Astrocyte (in vitro differentiated cells and primary cell): ENCODE results near the gene RPS4Y1. TPM values are rescaled to one million over a fixed set of nuclear protein-coding genes. Genes with fewer than 3 reads are reported as not detected.

ENCODE experiments used
- DNase-seq: peaks from one replicate; pipeline ENCODE4 v3.0.0-alpha.2; 2010; ENCODE audit warnings: low read depth
- FAIRE-seq: peaks from 2 replicates; lab custom pipeline; 2011; peaks lifted over from hg19 to GRCh38; lab: Jason Lieb, UNC
- H2AFZ ChIP-seq: 2 replicates; pipeline ENCODE4 v1.6.0; 2012; ENCODE audit warnings: low read depth, low read length, inconsistent platforms
- H3K27ac ChIP-seq: 2 replicates; pipeline ENCODE4 v1.5.1; 2011; ENCODE audit warnings: low read depth, low read length, inconsistent platforms
- H3K27me3 ChIP-seq: 2 replicates; pipeline ENCODE4 v1.6.0; 2011; ENCODE audit warnings: low read length, inconsistent platforms; ENCODE audit not compliant: insufficient read depth
- H3K36me3 ChIP-seq: 2 replicates; pipeline ENCODE4 v1.5.1; 2011; ENCODE audit warnings: low read length, inconsistent platforms; ENCODE audit not compliant: insufficient read depth
- H3K4me1 ChIP-seq: 2 replicates; pipeline ENCODE4 v1.5.1; 2011; ENCODE audit warnings: low read length, inconsistent platforms; ENCODE audit not compliant: insufficient read depth
- H3K4me2 ChIP-seq: 2 replicates; pipeline ENCODE4 v1.6.0; 2012; ENCODE audit warnings: low read length, inconsistent platforms
- H3K4me3 ChIP-seq: 2 replicates; pipeline ENCODE4 v1.5.1; 2011; ENCODE audit warnings: low read depth, mild to moderate bottlenecking, low read length, inconsistent platforms; ENCODE audit not compliant: insufficient read depth
- H3K79me2 ChIP-seq: 2 replicates; pipeline ENCODE4 v1.6.0; 2012; ENCODE audit warnings: mild to moderate bottlenecking, low read length, inconsistent platforms; ENCODE audit not compliant: insufficient read depth
- H3K9ac ChIP-seq: 2 replicates; pipeline ENCODE4 v1.6.0; 2012; ENCODE audit warnings: mild to moderate bottlenecking, low read length, inconsistent platforms
- H3K9me3 ChIP-seq: 2 replicates; pipeline ENCODE4 v1.5.1; 2012; ENCODE audit warnings: low read depth, mild to moderate bottlenecking, low read length, inconsistent platforms; ENCODE audit not compliant: insufficient read depth
- H4K20me1 ChIP-seq: 2 replicates; pipeline ENCODE4 v1.6.0; 2012; ENCODE audit warnings: low read length, inconsistent platforms; ENCODE audit not compliant: insufficient read depth
- H3K27ac Mint-ChIP-seq: one replicate; pipeline ENCODE4 v1.8.0; 2021; ENCODE audit warnings: mild to moderate bottlenecking, mixed read lengths; ENCODE audit not compliant: unreplicated experiment
- H3K27me3 Mint-ChIP-seq: one replicate; pipeline ENCODE4 v1.8.0; 2021; ENCODE audit warnings: low read depth, mixed read lengths; ENCODE audit not compliant: unreplicated experiment
- H3K36me3 Mint-ChIP-seq: one replicate; pipeline ENCODE4 v1.8.0; 2021; ENCODE audit warnings: low read depth, mixed read lengths; ENCODE audit not compliant: unreplicated experiment
- H3K4me1 Mint-ChIP-seq: one replicate; pipeline ENCODE4 v1.8.0; 2021; ENCODE audit warnings: low read depth, mixed read lengths; ENCODE audit not compliant: unreplicated experiment
- H3K4me3 Mint-ChIP-seq: one replicate; pipeline ENCODE4 v1.8.0; 2021; ENCODE audit warnings: mild to moderate bottlenecking, moderate library complexity, mixed read lengths; ENCODE audit not compliant: unreplicated experiment
- H3K9me3 Mint-ChIP-seq: one replicate; pipeline ENCODE4 v1.8.0; 2021; ENCODE audit warnings: mild to moderate bottlenecking, mixed read lengths; ENCODE audit not compliant: unreplicated experiment
- CTCF ChIP-seq: IDR thresholded peaks from 2 replicates; pipeline ENCODE4 v1.5.1; 2011; ENCODE audit warnings: low read depth, mild to moderate bottlenecking, inconsistent platforms, low read length, moderate library complexity; ENCODE audit not compliant: insufficient read depth
- EZH2 ChIP-seq: IDR thresholded peaks from 2 replicates; pipeline ENCODE4 v1.6.1; 2012; ENCODE audit warnings: mild to moderate bottlenecking, low read length, inconsistent platforms; ENCODE audit not compliant: insufficient read depth
- total RNA-seq: library from RNA; stranded (reverse); gene quantifications from 2 replicates; pipeline ENCODE4 v1.2.1, GENCODE V29; 2021

The RPS4Y1 gene
- total RNA-seq, 1 donor from 2014 or later, result 255 TPM

- H3K4me3 Mint-ChIP-seq, result no peak overlapping the region
- Histone ChIP-seq H3K27ac (no peak overlapping the region), H3K4me2 (no peak overlapping the region), H3K9ac (no peak overlapping the region), H3K79me2 (no peaks in the 10 kb centered on the region), H3K9me3 (no peaks in the 10 kb centered on the region), H4K20me1 (no peaks in the 10 kb centered on the region), H2AFZ (no peak overlapping the region), H3K4me1 (peaks cover 26% of the 10 kb centered on the region), H3K36me3 (no peaks in the 10 kb centered on the region), H3K27me3 (no peaks in the 10 kb centered on the region), H3K4me3 (no peak overlapping the region)
- no peaks in the 10 kb centered on the region for H3K36me3 Mint-ChIP-seq
- DNase-seq (no peak), FAIRE-seq (no peak)
- TF ChIP-seq EZH2 (no peak), CTCF (no peak)
- no peaks in the 10 kb centered on the region for H3K27me3 Mint-ChIP-seq
- peaks cover 16% of the 10 kb centered on the region for H3K4me1 Mint-ChIP-seq
- H3K9me3 Mint-ChIP-seq, result peaks cover 1% of the 10 kb centered on the region
- no peak overlapping the region for H3K27ac Mint-ChIP-seq
These were observed 42.2 kb downstream of the RPS4Y1 start for GRCh38 chrY:2883561-2883960.

- H3K27ac Mint-ChIP-seq, result no peak overlapping the region
- FAIRE-seq, result no peak
- H3K79me2 ChIP-seq, result no peaks in the 10 kb centered on the region
- H3K36me3 Mint-ChIP-seq, result no peaks in the 10 kb centered on the region
- DNase-seq, result no peak
- no peak overlapping the region for H2AFZ ChIP-seq
- H3K27me3 Mint-ChIP-seq, result no peaks in the 10 kb centered on the region
- TF ChIP-seq EZH2 (no peak), CTCF (no peak)
- no peaks in the 10 kb centered on the region for H3K27me3 ChIP-seq
- no peaks in the 10 kb centered on the region for H3K36me3 ChIP-seq
- no peaks in the 10 kb centered on the region for H3K9me3 Mint-ChIP-seq
- H3K4me1 ChIP-seq, result peaks cover 32% of the 10 kb centered on the region
- H3K27ac ChIP-seq, result no peak overlapping the region
- peaks cover 17% of the 10 kb centered on the region for H3K4me1 Mint-ChIP-seq
- H3K4me2 ChIP-seq, result no peak overlapping the region
- H3K4me3 Mint-ChIP-seq, result no peak overlapping the region
- no peak overlapping the region for H3K4me3 ChIP-seq
- H3K9ac ChIP-seq, result no peak overlapping the region
- no peaks in the 10 kb centered on the region for H4K20me1 ChIP-seq
- no peaks in the 10 kb centered on the region for H3K9me3 ChIP-seq
These were observed 44.5 kb downstream of the RPS4Y1 start for GRCh38 chrY:2885880-2886279.

- Histone ChIP-seq H3K27me3 (no peaks in the 10 kb centered on the region), H2AFZ (no peak overlapping the region), H3K79me2 (no peaks in the 10 kb centered on the region), H4K20me1 (no peaks in the 10 kb centered on the region), H3K4me2 (peak overlapping the region; percentile 78), H3K9me3 (no peaks in the 10 kb centered on the region), H3K9ac (peak overlapping the region; percentile 75), H3K4me1 (peaks cover 32% of the 10 kb centered on the region), H3K4me3 (peak overlapping the region; percentile 38), H3K27ac (peak overlapping the region; percentile 87), H3K36me3 (no peaks in the 10 kb centered on the region)
- Mint-ChIP-seq H3K9me3 (no peaks in the 10 kb centered on the region), H3K4me1 (peaks cover 17% of the 10 kb centered on the region), H3K27ac (peak overlapping the region; percentile 79), H3K36me3 (no peaks in the 10 kb centered on the region), H3K4me3 (no peak overlapping the region), H3K27me3 (no peaks in the 10 kb centered on the region)
- DNase-seq, result no peak
- TF ChIP-seq EZH2, result no peak
- no peak for TF ChIP-seq CTCF
- no peak for FAIRE-seq
These were observed 46.0 kb downstream of the RPS4Y1 start for GRCh38 chrY:2887386-2887785.
